Smooth muscle cell (in vitro differentiated cells): Measurements from ENCODE around the gene ANKS1A. TPM values are rescaled to one million over a fixed set of nuclear protein-coding genes. Genes with fewer than 3 reads are reported as not detected.

ENCODE experiments used
- DNase-seq: peaks from one replicate; lab custom pipeline; 2025; ENCODE audit not compliant: unreplicated experiment; lab: John Stamatoyannopoulos, UW
- H2AFZ ChIP-seq: fragments of 200-600 bp; sonication (generic); 2 replicates; pipeline ENCODE4 v1.6.0; 2016; ENCODE audit warnings: antibody characterized with exemption, low read depth, mild to moderate bottlenecking
- H3F3A ChIP-seq: fragments of 200-600 bp; sonication (generic); 2 replicates; pipeline ENCODE4 v1.6.0; 2017; ENCODE audit warnings: antibody characterized with exemption, low read depth
- H3K27ac ChIP-seq: fragments of 200-600 bp; sonication (generic); 2 replicates; pipeline ENCODE4 v1.5.1; 2016; ENCODE audit warnings: low read depth, mild to moderate bottlenecking
- H3K27me3 ChIP-seq: fragments of 200-600 bp; sonication (generic); 2 replicates; pipeline ENCODE4 v1.6.1; 2016; ENCODE audit warnings: low read depth, mild to moderate bottlenecking
- H3K36me3 ChIP-seq: fragments of 200-600 bp; sonication (generic); 2 replicates; pipeline ENCODE4 v1.5.1; 2016; ENCODE audit warnings: low read depth
- H3K4me1 ChIP-seq: fragments of 200-600 bp; sonication (generic); 2 replicates; pipeline ENCODE4 v1.5.1; 2016; ENCODE audit warnings: low read depth
- H3K4me2 ChIP-seq: fragments of 200-600 bp; sonication (generic); 2 replicates; pipeline ENCODE4 v1.6.0; 2016; ENCODE audit warnings: mild to moderate bottlenecking
- H3K4me3 ChIP-seq: fragments of 200-600 bp; sonication (generic); 2 replicates; pipeline ENCODE4 v1.5.1; 2016; ENCODE audit warnings: mild to moderate bottlenecking
- H3K79me2 ChIP-seq: fragments of 200-600 bp; sonication (generic); 2 replicates; pipeline ENCODE4 v1.6.0; 2016; ENCODE audit warnings: low read depth, mild to moderate bottlenecking
- H3K9ac ChIP-seq: fragments of 200-600 bp; sonication (generic); 2 replicates; pipeline ENCODE4 v1.6.0; 2016; ENCODE audit warnings: low read depth
- H3K9me3 ChIP-seq: fragments of 200-600 bp; sonication (generic); replicated peaks from 2 replicates; pipeline ENCODE4 v1.5.1; 2016; ENCODE audit warnings: low read depth
- H4K20me1 ChIP-seq: fragments of 200-600 bp; sonication (generic); 2 replicates; pipeline ENCODE4 v1.6.0; 2016; ENCODE audit warnings: low read depth
- CTCF ChIP-seq: fragments of 200-600 bp; sonication (generic); IDR thresholded peaks from 2 replicates; pipeline ENCODE4 v1.5.1; 2017; ENCODE audit warnings: borderline replicate concordance, mild to moderate bottlenecking, antibody characterized with exemption; ENCODE audit not compliant: insufficient read depth, poor library complexity, severe bottlenecking
- WGBS: methylation state at CpG from one replicate; pipeline ENCODE4 v1.1.7; 2016; ENCODE audit warnings: low lambda C conversion rate; 5-methylcytosine and 5-hydroxymethylcytosine counted together
- polyA plus RNA-seq: library from polyadenylated mRNA; unstranded; fragments of >200 nt; fragmentation: Nextera tagmentation; extraction: Ambion mirVana; gene quantifications from 2 replicates; pipeline ENCODE4 v1.2.1, GENCODE V29; 2016
- total RNA-seq: library from RNA; depleted of rRNA; stranded (reverse); fragments of >200 nt; gene quantifications from 2 replicates; pipeline ENCODE4 v1.2.3, GENCODE V29; 2014

Gene ANKS1A
- total and polyA plus RNA-seq, 2 experiments from 2014 or later: 28.9 to 39.2 TPM

- H3K27ac ChIP-seq: peak overlapping the region; percentile 5
- H3K36me3 ChIP-seq: no peaks in the 10 kb centered on the region
- peak overlapping the region; percentile 15 for H3K4me2 ChIP-seq
- H3K4me3 ChIP-seq: no peak overlapping the region
- TF ChIP-seq CTCF: no peak
- no peaks in the 10 kb centered on the region for H3K27me3 ChIP-seq
- 64% methylated on average over 1 of the region's 1 CpG for WGBS
- no peak overlapping the region for H3K9ac ChIP-seq
- H3F3A ChIP-seq: peaks cover 11% of the 10 kb centered on the region
- DNase-seq: no peak
- no peaks in the 10 kb centered on the region for H3K9me3 ChIP-seq
- peaks cover 26% of the 10 kb centered on the region for H4K20me1 ChIP-seq
- no peak overlapping the region for H2AFZ ChIP-seq
- H3K79me2 ChIP-seq: peaks cover 80% of the 10 kb centered on the region
- H3K4me1 ChIP-seq: peaks cover 10% of the 10 kb centered on the region
Measured at GRCh38 chr6:35014341-35014740, 125.3 kb downstream of the ANKS1A start.

DNA sequence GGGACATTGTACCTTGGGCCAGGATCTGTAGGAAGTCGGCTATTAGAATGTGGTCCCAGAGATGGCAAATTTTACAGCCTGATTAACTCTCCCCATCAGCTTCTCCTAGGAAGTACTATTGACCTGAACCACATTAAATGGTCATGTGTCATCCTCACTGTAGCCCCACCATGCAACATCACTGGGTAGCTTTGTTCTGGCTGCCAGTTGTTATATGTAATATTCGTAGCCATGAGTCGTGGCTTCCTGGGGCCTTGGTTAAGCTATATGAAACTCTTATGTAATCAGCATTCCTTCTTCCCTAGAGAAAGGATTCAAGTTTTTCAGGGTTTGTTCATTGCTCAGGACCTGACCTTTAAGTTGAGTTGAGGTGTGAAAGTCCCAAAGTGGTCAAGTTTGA is 125.7 kb downstream of the ANKS1A start:
- peaks cover 84% of the 10 kb centered on the region for H3K79me2 ChIP-seq
- peaks cover 30% of the 10 kb centered on the region for H4K20me1 ChIP-seq
- H3K9me3 ChIP-seq: no peaks in the 10 kb centered on the region
- no peak for TF ChIP-seq CTCF
- peak overlapping the region; percentile 15 for H3K4me2 ChIP-seq
- H3K27me3 ChIP-seq: no peaks in the 10 kb centered on the region
- WGBS: 44% methylated on average over 3 of the region's 3 CpGs
- peak overlapping the region; percentile 37 for H3K27ac ChIP-seq
- peaks cover 10% of the 10 kb centered on the region for H3K4me1 ChIP-seq
- no peak overlapping the region for H2AFZ ChIP-seq
- H3K4me3 ChIP-seq: no peak overlapping the region
- no peak for DNase-seq
- H3F3A ChIP-seq: peaks cover 11% of the 10 kb centered on the region
- H3K36me3 ChIP-seq: no peaks in the 10 kb centered on the region
- no peak overlapping the region for H3K9ac ChIP-seq

- Histone ChIP-seq H3K4me1 (peaks cover 10% of the 10 kb centered on the region), H3K4me2 (no peak overlapping the region)
- 71% methylated on average over 4 of the region's 4 CpGs for WGBS
Measured at GRCh38 chr6:35015476-35015875, 126.4 kb downstream of the ANKS1A start.

More at GRCh38 chr6:35015476-35015875, 126.4 kb downstream of the ANKS1A start:
- peak overlapping the region; percentile 37 for H3K27ac ChIP-seq
- no peak for TF ChIP-seq CTCF
- no peak overlapping the region for H3K9ac ChIP-seq
- no peaks in the 10 kb centered on the region for H3K36me3 ChIP-seq
- no peak overlapping the region for H3K4me3 ChIP-seq
- DNase-seq: no peak
- H3K79me2 ChIP-seq: peaks cover 84% of the 10 kb centered on the region
- no peaks in the 10 kb centered on the region for H3K9me3 ChIP-seq
- peaks cover 7% of the 10 kb centered on the region for H3F3A ChIP-seq
- H2AFZ ChIP-seq: no peak overlapping the region
- H3K27me3 ChIP-seq: no peaks in the 10 kb centered on the region
- H4K20me1 ChIP-seq: peaks cover 36% of the 10 kb centered on the region
